ENCODE results near the gene ERN2. TPM values are rescaled to one million over a fixed set of nuclear protein-coding genes. Genes with fewer than 3 reads are reported as not detected.

Gene ERN2
- total and polyA plus RNA-seq, 9 of the 15 experiments (the other 6 are each of a cell fraction or from before 2014, with no cell fraction given): 0.07 to 1.5 (median 0.51) TPM; not detected in 3

GRCh38 chr16:23755484-23755809, 42.4 kb upstream of the ERN2 start:
- Histone ChIP-seq H3K27me3 (ENCODE audit: control insufficient read depth in 2 of 2, insufficient read depth in 2 of 2, low read length in 2 of 2) (peaks cover 6 to 17% of the 10 kb centered on the region in 2 experiments; a peak in 4 of 5 replicates), H3K9me3 (replicated peaks; ENCODE audit: control insufficient read depth, insufficient read depth, low read depth, low read length) (peaks cover 2% of the 10 kb centered on the region; the same call in 1 of the 2 replicates), H3K4me1 (replicated peaks in 1 of 2; ENCODE audit: control insufficient read depth in 2 of 2, insufficient read depth in 2 of 2, low read length in 2 of 2) (peaks cover 3 to 15% of the 10 kb centered on the region in 2 experiments; a peak in 4 of 5 replicates), H3K9me1 (ENCODE audit: control insufficient read depth, insufficient read depth, low read length) (no peaks in the 10 kb centered on the region), H3K9ac (ENCODE audit: insufficient read depth in 1 of 2, low read depth in 2 of 2, low read length in 2 of 2) (peak overlapping the region in 1 of 2 experiments; percentile 88; a peak in 2 of 4 replicates), H2AFZ (ENCODE audit: low read depth, low read length) (no peak overlapping the region; the same call in 1 of the 2 replicates), H3K4me2 (ENCODE audit: insufficient read depth, low read length) (peak overlapping the region; percentile 65), H3K79me2 (ENCODE audit: control insufficient read depth, insufficient read depth, low read length) (no peaks in the 10 kb centered on the region), H3K36me3 (ENCODE audit: control insufficient read depth, insufficient read depth, low read length) (no peaks in the 10 kb centered on the region), H3K27ac (ENCODE audit: extremely low read depth, low read depth, low read length) (no peak overlapping the region), H4K20me1 (replicated peaks; ENCODE audit: control insufficient read depth, insufficient read depth, low read length) (no peaks in the 10 kb centered on the region), H3K4me3 (no peak overlapping the region; the same call in 1 of the 2 replicates)
- 84% methylated on average over 10 of the region's 15 CpGs for WGBS (ENCODE audit: insufficient coverage, low coverage, missing lambda C conversion rate)
- FAIRE-seq (no peak), DNase-seq (ENCODE audit: extremely low read depth in 1 of 4, low spot score in 3 of 4) (peak in 1 of 4 experiments; percentile 24), ATAC-seq (no peak)
- in situ Hi-C loops (cut with MboI) (no loop called here), intact Hi-C loops (cut with micrococcal nuclease) (no loop called here)
- no peak for TF ChIP-seq TSHZ1 (CRISPR knock-in tag; IDR thresholded peaks at IDR 0.05)
- peak; percentile 3 for TF ChIP-seq FIP1L1 (IDR thresholded peaks at IDR 0.05; ENCODE audit: low read depth, low read length, poor library complexity, severe bottlenecking)
- ChIA-PET CTCF (ENCODE audit: low intra/inter-chr PET ratio) (no interaction called here), POLR2A (interaction anchor here (0.6 to 1.8 kb wide), 2 partner anchors 12 to 1567 kb away, joined by 3 to 4 read pairs; no protein-coding TSS in a partner anchor)
- no TSS peak for BruUV-seq (replicated peaks)
